ENCODE data around the gene PJVK. TPM values are rescaled to one million over a fixed set of nuclear protein-coding genes. Genes with fewer than 3 reads are reported as not detected.

The PJVK gene
- total and polyA plus RNA-seq, 2 experiments from 2014 or later, result 1.6 to 2.1 TPM

DNA sequence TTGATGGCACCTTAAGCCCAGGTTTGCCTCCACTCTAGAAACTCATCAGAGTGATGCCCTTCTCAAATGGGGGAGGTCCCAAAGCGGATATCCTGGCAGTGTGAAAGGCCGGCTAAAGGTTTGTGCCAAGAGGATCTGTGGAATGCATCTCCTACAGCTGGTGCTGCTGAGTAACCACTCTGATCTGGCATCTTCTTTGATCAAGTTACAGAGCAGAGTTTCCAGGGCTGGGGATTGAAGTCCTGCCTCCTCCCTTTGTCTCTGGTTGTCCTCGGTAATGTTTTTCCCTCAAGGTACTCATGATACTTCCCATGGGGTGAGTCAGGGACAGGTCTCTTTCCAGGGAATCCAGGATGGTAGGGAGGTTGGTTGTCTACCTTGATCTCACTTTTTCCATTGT is 24.8 kb upstream of the PJVK start:
- Mint-ChIP-seq H3K27me3 (ENCODE audit: insufficient read depth, low read depth, poor library complexity) (no peaks in the 10 kb centered on the region), H3K4me1 (no peaks in the 10 kb centered on the region), H3K36me3 (ENCODE audit: low read depth) (peaks cover 40% of the 10 kb centered on the region), H3K9me3 (peaks cover 7% of the 10 kb centered on the region; the same call in 1 of the 3 replicates), H3K4me3 (no peak overlapping the region), H3K27ac (no peak overlapping the region)
- no peaks in the 10 kb centered on the region for H3F3A ChIP-seq (replicated peaks; ENCODE audit: low read depth)
- H3K79me2 ChIP-seq (replicated peaks; ENCODE audit: insufficient read depth), result no peaks in the 10 kb centered on the region; the same call in none of the 2 replicates
- DNase-seq (ENCODE audit: low spot score), result no peak
- TF ChIP-seq EZH2phosphoT487 (IDR thresholded peaks at IDR 0.05; ENCODE audit: unreplicated experiment), result no peak
- no peak for TF ChIP-seq ZNF114 (CRISPR knock-in tag; IDR thresholded peaks at IDR 0.05)
- no peak for TF ChIP-seq ZNF462 (CRISPR knock-in tag; IDR thresholded peaks at IDR 0.05)
- TF ChIP-seq ZNF331 (CRISPR knock-in tag; IDR thresholded peaks at IDR 0.05; ENCODE audit: low read depth), result no peak
- TF ChIP-seq CREB1 (CRISPR knock-in tag; IDR thresholded peaks at IDR 0.05; ENCODE audit: low read depth), result no peak
- TF ChIP-seq REST (IDR thresholded peaks at IDR 0.05; ENCODE audit: unreplicated experiment), result no peak
- no peak for TF ChIP-seq NANOG (IDR thresholded peaks at IDR 0.05; ENCODE audit: borderline replicate concordance)
- H3K4me3 ChIP-seq, result no peak overlapping the region
- no peaks in the 10 kb centered on the region for H3K27me3 ChIP-seq (ENCODE audit: insufficient read depth)
- H3K4me1 ChIP-seq (ENCODE audit: insufficient read depth), result no peaks in the 10 kb centered on the region
- H4K20me1 ChIP-seq (replicated peaks; ENCODE audit: insufficient read depth), result no peaks in the 10 kb centered on the region; the same call in 1 of the 2 replicates
- H3K4me2 ChIP-seq, result no peak overlapping the region
- ATAC-seq, result no peak
- peaks cover 4% of the 10 kb centered on the region; the same call in 1 of the 2 replicates for H3K36me3 ChIP-seq (ENCODE audit: insufficient read depth)
- H3K9me2 ChIP-seq (ENCODE audit: insufficient read depth), result no peaks in the 10 kb centered on the region
- H2AFZ ChIP-seq, result no peak overlapping the region
- H3K27ac ChIP-seq (ENCODE audit: low read depth), result no peak overlapping the region

Measured in GM23338 (cell line).